ENCODE results near the gene C1orf198.
A peak's percentile ranks its signal among the peaks of the same experiment; 100 is the strongest.

- TF ChIP-seq CTCF (IDR thresholded peaks at IDR 0.05) (no peak), POLR2A (IDR thresholded peaks at IDR 0.05; ENCODE audit: low read depth) (no peak), POLR2AphosphoS5 (IDR thresholded peaks at IDR 0.05) (peak in 1 of 2 donors; percentile 20)
Observed at GRCh38 chr1:230807029-230807428, 61.3 kb downstream of the C1orf198 start.
